ENCODE results near the gene TBC1D1.

GRCh38 chr4:37971202-37971601 lies 80.3 kb downstream of the TBC1D1 start:
- TF ChIP-seq KLF9 (tag by site-specific recombination; IDR thresholded peaks at IDR 0.05; ENCODE audit: low read depth): no peak
- TF ChIP-seq ZNF155 (tag by site-specific recombination; IDR thresholded peaks at IDR 0.05): no peak
- no peak for TF ChIP-seq CTCF (tag by site-specific recombination; IDR thresholded peaks at IDR 0.05)
- TF ChIP-seq ZBTB17 (tag by site-specific recombination; IDR thresholded peaks at IDR 0.05): no peak
- no peak for TF ChIP-seq GLIS2 (tag by site-specific recombination; IDR thresholded peaks at IDR 0.05)
- no peak for TF ChIP-seq ZFHX2 (tag by site-specific recombination; conservative IDR thresholded peaks at IDR 0.05)
- TF ChIP-seq ZBTB49 (tag by site-specific recombination; IDR thresholded peaks at IDR 0.05; ENCODE audit: low read depth): no peak
- TF ChIP-seq ZNF707 (tag by site-specific recombination; IDR thresholded peaks at IDR 0.05): no peak
- no peak for TF ChIP-seq ZNF549 (tag by site-specific recombination; IDR thresholded peaks at IDR 0.05)
- no peak for TF ChIP-seq SP2 (tag by site-specific recombination; IDR thresholded peaks at IDR 0.05)
- no peak for TF ChIP-seq ZNF138 (tag by site-specific recombination; IDR thresholded peaks at IDR 0.05; ENCODE audit: borderline replicate concordance)
- TF ChIP-seq REST (tag by site-specific recombination; IDR thresholded peaks at IDR 0.05): no peak
